RKO (cell line): Measurements from ENCODE around the gene NFAT5.
"Not testable (repeated sequence)": the region's sequence is repeated elsewhere in the genome, so short reads cannot be mapped to it uniquely, and the experiment has no call there.

Experiments
- DNase-seq: peaks from one replicate; pipeline ENCODE4 v3.0.0-alpha.2; 2016; ENCODE audit warnings: low spot score

Gene NFAT5

GRCh38 chr16:69706256-69706974, 140.6 kb downstream of the NFAT5 start:
- no peak for DNase-seq

- no peak for DNase-seq
Observed at GRCh38 chr16:69706975-69707340, 141.2 kb downstream of the NFAT5 start.

- no peak for DNase-seq
Observed at GRCh38 chr16:69707920-69708683, 142.3 kb downstream of the NFAT5 start.

- peak; percentile 83 for DNase-seq
Observed at GRCh38 chr16:69709456-69710084, 143.8 kb downstream of the NFAT5 start.

GRCh38 chr16:69711115-69711740, 145.5 kb downstream of the NFAT5 start:
- peak; percentile 46 for DNase-seq

- DNase-seq = no peak
Observed at GRCh38 chr16:69712277-69712676, 146.5 kb downstream of the NFAT5 start.

GRCh38 chr16:69712914-69713581, 147.3 kb downstream of the NFAT5 start:
- DNase-seq = peak; percentile 25

GRCh38 chr16:69717066-69717465, 151.3 kb downstream of the NFAT5 start:
- DNase-seq = no peak

- DNase-seq = no peak
Observed at GRCh38 chr16:69718111-69718764, 152.5 kb downstream of the NFAT5 start.

GRCh38 chr16:69720822-69721430, 155.2 kb downstream of the NFAT5 start:
- no peak for DNase-seq

- no peak for DNase-seq
Observed at GRCh38 chr16:69721441-69721957, 155.7 kb downstream of the NFAT5 start.

- DNase-seq = no peak
Observed at GRCh38 chr16:69724414-69724873, 158.7 kb downstream of the NFAT5 start.

GRCh38 chr16:69724981-69725479, 159.3 kb downstream of the NFAT5 start:
- no peak for DNase-seq

GRCh38 chr16:69725480-69726312, 159.9 kb downstream of the NFAT5 start:
- peak; percentile 31 for DNase-seq

GRCh38 chr16:69726313-69727060, 160.7 kb downstream of the NFAT5 start, which contains the start of gene NQO1:
TSS of gene NQO1 (minus strand) at chr16:69726560. CDS start at chr16:69726439, 121 bp downstream.
- peak; percentile 98 for DNase-seq

- DNase-seq = no peak
Observed at GRCh38 chr16:69727916-69728270, 162.1 kb downstream of the NFAT5 start.

- not testable (repeated sequence) for DNase-seq
Observed at GRCh38 chr16:69729030-69729429, 163.3 kb downstream of the NFAT5 start.

- DNase-seq = not testable (repeated sequence)
Observed at GRCh38 chr16:69731280-69731679, 165.5 kb downstream of the NFAT5 start.

GRCh38 chr16:69732101-69732500, 166.3 kb downstream of the NFAT5 start:
- DNase-seq = no peak
